Pons (tissue), 1 donor: ENCODE measurements around the gene SORCS3.

Source experiments
- DNase-seq: peaks from one replicate; pipeline ENCODE4 v3.0.0-alpha.2; 2016; ENCODE audit warnings: low spot score

The SORCS3 gene

DNA sequence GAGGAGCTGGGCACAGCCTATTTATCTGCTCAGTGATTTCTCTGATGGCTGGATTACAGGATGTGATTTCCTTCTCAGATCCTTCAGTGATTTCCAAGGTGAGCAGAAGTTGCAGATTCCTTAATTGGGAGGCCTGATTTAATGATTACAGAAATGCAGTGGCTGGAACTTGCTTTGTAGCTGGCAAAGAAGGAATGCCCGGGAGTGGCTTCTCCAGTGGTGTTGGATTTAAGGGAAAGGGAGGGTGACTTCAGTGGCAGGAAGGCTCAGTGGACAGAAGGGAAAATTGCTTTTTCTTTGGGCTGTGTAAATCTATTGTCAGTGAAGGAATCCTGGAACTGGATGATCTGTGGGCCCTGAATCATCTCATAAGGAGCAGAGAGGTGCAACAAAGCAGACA, 5.1 kb downstream of the SORCS3 start:
- no peak for DNase-seq

DNA sequence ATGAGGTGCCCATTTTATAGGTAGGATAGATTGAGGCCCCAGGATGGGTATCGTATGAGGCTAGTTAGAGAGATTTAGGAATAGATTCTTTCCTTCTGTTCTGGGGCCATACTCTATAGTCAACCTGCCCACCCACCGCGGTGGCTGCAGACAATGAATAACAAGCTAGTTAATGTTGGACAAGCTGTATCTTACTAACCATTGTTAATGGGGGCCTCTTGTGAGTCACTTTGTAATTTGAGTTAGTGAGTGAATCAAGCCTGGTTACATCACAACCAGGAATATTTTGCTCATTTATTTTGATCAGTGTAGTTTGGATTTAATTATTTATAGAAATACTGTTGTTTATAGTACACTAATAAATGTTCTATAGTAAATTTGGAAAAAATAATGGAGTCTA, 7.3 kb downstream of the SORCS3 start:
- DNase-seq, result no peak

DNA sequence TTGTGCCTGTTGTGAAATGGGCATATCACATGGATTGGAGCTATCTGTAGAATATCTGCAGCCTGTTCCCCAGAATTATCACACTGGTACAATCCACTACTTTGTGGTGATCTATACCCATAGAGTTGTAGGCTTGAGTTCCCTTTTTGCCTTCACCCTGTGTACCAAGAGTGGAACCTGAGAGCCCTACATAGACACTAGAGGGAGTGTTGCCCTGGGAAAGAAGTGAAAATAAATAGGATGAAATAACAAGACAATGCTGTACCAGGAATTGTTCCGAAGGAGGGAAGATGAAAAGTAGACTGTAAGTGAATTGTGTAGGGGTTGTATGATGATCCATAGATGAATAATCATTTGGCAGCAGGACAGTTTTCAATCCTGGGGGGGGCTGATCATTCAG, 9.0 kb downstream of the SORCS3 start:
- peak; percentile 74 for DNase-seq

DNA sequence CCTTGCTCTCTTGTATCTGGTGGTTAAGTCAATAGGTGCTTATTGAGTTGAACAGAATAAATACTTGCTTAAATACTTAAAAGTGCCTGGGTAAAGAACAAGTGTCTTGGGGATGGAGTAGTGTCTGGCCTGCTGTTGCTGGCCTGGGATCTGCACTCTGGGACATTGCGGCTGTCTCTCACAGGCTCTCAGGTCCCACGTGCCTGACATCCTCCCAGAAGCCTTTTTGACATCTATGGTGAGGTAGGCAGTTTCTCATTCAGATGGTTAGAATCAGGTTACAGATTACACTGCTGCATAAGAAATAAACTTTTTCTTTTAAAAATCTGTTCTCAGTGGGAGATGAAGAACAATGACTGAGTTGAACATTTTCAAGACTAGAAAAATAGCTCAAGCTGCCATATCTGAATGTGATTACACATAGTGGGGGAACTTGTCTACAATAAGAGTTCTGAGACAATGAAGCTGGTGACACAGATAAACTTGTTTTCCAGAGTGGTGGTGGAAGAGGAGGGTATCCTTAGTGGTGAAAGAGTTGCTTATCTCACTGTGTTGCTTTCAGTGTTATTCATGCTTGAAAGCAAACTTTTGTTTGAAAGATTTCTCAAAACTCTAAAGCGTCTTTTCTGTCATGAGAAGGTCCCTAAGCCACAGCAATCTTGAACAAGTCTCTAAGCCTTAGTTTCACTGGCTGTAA, 9.7 kb downstream of the SORCS3 start:
- no peak for DNase-seq

DNA sequence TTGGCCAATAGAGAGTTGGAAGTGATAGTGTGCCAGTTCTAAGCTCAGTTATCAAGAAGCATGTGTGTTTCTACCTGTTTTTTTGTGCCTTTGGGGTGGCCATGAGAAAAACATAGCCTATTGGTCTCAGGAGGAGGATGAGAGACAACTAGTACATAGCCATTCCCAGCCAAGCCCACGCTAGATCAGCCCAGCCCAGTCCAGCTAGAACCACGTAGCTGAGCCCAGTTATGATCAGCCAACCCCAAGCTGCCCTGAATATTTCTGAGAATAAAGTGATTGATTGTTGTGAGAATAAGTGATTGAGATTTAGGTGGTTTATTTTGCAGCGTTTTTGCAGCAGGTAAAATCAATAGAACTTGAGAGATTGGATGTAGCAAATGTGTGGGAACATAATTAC, 15.9 kb downstream of the SORCS3 start:
- no peak for DNase-seq

DNA sequence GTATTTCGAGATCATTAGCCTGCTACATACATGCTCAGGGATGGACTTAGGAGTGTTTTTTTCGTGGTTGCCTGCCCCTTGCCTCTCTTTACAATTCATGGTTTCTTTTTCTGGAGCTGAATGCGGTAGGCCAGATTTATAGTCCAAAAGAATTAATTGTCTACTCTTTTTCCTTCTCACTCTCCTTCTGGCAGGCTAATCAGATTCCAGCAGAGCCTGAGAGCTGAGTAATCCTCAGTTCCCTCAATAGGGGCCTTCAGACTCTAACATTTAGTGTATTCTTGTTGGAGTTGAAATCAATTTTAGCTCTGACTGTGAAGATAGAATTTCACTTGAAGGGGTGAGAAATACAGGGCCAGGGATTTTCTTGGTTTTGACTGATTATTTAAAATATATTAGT, 16.4 kb downstream of the SORCS3 start:
- DNase-seq, result peak; percentile 36

DNA sequence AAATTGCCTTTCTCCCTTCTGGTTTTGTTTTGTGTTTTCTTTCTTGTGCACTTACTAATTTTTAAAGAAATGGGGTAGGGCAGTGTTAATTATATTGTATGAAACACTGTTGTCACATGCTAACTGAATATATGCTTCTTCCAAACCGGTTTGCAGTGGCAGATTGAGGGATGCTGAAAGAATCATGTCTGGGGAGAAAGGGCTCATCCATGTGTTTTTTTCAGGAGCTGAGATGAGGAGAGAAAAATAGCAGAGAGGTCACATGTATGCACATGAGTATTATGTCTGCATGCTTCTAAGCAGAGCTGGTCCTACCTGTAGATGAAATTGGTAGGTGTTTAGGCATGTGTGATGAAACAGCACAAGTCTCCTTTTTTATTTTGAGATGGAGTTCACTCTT, 17.0 kb downstream of the SORCS3 start:
- no peak for DNase-seq

DNA sequence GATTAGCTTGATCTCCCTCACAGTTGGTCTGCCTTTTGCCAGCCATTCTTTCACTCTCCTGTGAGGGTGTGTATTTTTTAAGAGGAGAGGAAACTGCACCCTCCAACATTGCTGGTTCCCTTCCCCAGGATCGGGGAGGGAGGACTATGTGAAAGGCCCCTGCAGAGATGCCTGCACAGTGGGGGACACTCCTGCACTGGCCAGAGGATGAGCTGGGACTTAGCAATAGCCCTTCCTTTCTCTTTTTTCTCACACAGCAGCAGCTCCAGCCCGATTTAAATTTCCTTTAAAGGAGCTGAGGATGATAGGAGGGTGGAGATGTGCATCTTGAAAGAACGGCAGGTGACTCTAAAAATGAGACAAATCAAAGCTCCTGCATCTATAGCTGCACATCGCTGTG, 18.7 kb downstream of the SORCS3 start:
- DNase-seq, result no peak

DNA sequence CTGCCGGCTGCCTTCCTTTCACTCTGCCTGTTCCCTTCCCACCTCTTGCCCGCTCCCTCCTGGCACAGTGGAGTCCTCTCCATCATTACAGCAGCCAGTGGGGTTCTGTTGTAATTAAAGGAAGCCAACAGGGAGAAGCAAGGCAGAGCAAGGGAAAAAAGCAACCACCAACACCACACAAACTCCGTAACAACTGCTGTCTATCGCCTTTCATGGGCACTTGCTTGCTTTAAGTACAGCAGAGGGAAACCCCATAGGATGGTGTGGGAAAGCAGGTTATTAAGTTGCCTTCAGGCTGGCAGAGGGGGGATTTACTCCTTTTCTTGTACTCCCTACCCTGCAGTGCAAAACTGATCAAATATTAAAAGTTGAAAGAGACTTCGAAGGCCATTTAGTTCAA, 22.0 kb downstream of the SORCS3 start:
- DNase-seq, result no peak

DNA sequence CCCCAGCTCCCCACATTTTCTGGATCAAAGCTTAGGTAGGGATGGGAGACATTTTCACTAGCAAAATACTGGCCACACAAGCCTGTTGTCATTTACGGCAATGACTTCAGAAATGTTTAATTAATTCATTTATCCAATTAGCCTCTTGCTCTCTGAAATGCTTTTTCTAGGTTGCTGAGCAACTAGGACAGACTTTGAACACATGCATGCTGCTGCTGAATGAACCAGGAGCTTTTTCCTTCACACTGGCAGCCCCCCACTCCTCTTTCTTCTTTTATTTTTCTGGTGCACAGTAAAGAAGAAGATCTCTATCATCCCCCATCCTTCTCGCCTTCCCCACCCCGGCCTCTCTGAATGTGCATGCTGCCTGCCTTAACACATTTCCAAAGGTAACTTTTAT, 22.5 kb downstream of the SORCS3 start:
- no peak for DNase-seq

DNA sequence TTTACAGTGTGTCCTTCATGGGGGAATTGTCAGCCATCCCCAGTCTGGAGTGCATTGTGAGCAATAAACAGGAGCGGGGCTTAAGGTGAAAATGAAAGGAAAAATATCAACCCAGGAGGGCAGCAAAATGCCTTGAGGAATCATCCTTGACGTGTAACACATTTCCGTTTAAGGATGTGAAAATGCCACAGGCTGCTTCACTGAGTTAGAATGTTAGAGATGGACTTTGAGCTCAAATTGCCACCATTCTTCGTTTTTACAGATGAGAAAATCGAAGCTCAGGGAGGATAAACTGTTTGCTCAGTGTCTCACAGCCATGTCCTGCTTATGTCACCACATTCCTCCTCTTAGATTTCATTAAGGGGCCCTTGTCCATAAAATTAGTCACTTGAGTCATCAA, 23.1 kb downstream of the SORCS3 start:
- DNase-seq, result no peak

DNA sequence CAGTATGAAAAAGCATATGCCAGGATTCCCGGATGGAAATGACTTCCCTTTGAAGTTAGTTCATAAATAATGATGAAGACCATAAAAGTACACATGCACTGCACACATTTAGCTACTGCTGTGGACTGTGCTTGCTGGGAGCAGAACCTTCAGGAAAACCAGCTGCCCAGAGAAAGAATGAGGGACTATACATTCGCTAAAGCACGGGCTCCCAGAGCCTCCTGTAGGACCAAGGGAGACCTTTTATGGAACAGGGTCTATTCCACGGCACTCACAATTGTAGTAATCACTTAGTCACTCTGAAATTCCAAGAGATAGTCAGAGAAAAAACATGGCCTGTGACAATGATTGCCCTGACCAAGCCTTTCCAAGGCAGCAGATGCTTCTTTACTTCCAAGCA, 24.1 kb downstream of the SORCS3 start:
- no peak for DNase-seq

DNA sequence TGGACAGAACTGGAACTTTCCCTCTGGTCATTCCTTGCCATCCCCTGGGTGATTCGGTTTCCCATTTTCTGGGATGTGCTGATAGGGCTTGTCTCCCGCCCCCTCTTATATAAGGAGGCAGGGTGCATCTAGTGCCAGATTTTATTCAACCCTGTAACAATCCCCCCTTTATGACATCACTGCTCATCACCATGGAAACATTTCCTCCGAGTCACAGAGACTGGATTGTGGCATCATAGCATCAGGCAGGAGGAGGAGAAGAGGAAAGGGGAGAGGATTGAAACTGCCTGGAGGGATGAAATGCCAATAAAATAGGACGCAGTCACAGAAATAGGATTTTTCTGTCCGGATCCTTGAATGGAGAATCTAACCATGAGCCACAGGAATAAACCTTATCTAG, 25.0 kb downstream of the SORCS3 start:
- DNase-seq, result peak; percentile 71

DNA sequence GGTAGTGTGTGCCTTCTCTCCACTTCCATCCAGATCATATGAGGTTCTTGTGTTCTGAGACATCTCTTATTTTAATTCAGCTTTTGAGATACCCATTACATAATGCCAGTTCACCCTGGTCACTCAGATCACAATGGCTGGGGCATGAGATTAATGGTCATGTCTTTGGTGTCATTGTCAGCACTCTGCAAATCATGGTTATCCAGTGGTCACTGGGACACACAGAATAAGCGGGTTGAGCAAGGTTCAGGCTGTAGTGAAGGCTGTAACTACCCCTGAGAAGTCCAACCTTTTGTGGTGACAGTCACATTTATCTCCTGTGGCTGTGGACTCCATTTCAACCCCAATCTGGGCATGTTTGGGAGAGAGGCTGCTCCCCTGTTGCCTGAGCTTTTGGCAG, 35.8 kb downstream of the SORCS3 start:
- DNase-seq, result no peak

DNA sequence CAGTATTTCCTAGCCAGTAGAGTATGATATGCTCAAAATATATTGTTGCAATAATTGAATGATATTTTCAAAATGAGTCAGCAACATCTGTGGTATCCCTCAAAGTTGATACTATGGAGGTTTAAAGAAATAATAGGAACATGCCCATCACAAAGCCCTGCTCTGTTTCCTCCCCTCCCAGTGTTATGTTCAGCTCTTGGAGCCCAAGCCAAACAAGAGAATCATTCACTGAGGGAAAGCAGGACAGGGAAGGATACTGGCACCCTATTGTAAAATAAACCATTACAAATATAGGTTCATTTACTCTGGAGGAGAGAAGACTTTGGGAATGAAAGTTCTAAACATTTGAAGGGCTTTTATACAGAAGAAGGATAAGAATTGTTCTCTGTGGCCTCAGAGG, 37.6 kb downstream of the SORCS3 start:
- peak; percentile 73 for DNase-seq

DNA sequence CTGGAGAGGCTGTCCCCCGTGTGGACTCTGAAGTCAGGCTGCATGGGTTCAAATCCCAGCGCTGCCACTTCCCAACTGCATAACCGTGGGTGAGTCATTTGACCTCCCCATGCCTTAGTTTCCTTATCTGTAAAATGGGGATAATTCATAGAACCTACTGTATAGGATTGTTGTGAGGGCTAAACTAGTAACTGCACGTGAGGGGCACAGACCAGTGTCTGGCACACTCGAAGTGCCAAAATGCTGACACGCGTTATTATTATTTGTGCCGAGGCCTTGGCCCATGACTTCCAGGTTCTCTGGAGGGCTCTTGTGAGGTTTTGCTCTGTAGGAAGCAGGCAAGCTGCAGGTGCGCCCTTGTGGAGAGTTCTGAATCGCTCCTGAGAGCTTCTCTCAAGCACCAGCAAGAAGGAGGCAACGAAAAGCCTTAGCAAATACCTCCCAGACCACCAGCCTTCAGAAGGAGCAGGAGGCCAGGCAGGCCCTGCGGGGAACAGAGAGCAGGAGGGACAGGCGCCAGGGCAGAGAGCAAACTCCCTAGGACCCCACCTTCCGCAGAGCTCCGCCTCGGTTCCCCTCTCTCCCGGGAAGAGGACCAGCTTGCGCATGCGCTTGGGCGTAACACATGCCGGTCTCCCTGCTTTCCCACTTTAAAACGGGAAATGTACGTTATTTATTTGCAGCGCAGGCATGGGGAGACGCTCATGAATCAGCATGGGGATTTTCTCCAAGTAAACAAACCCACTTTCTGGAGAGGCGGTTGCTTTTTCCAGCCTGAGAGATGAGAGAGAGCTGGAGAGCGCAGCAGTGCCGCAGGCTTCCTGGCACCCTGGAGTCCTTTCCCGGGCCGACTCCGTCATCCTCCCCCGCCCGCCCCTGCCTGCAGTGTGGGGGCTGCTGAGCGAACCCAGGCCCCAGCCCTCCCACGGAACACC, 39.6 kb downstream of the SORCS3 start:
- DNase-seq, result peak; percentile 50

DNA sequence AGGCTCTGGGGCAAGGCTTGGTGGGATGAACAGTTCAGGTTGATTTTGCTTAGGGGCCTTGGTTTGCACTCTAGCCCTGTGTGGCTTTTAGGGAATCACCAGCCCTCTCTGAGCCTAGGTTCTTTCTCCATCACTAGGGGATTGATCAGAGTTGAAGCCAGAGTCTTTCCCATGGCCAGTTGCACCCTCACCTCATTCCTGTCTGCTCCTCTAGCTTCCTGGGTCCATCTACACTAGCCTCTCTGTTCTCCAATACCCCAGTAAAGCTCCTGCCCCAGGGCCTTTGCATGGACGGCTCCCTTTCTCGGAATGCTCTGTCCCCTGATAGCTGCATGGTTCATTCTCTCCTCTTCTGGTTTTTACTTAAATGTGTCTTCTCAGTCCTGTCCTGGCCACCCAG, 40.4 kb downstream of the SORCS3 start:
- DNase-seq, result no peak

DNA sequence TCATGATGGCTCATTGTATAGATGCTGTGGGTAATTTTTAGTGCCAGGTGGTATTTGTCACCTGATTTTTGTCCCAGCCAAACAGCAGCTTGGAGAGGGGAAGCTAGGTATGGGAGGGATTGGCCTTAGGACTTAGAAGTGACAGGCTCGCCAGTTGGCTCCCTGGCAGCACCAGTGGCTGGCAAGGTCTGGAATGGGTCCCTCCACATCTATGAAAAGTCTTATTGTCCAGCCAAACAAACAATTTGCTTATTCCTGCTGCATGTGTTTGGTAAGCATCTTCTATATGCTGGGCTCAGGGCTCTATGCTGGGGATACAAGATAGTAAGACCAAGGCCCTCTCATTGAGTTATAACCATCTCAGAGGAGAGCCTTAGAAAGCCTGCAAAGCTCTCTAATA, 42.5 kb downstream of the SORCS3 start:
- DNase-seq, result peak; percentile 90

DNA sequence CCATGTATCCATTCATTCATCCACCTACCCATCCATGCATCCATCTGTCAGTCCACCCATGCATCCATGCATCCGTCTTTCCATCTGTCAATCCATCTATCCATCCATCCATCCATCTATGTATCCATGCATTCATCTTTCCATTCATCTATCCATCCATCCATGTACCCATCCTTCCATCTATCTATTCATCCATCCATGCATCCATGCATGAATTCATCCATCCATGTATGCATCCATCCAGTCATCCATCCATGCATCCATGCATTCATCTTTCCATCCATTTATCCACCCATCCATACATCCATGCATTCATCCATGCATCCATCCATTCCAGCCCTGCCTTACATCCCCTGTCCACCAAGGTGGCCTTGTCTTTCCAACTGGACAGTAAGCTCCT, 45.7 kb downstream of the SORCS3 start:
- DNase-seq, result no peak

DNA sequence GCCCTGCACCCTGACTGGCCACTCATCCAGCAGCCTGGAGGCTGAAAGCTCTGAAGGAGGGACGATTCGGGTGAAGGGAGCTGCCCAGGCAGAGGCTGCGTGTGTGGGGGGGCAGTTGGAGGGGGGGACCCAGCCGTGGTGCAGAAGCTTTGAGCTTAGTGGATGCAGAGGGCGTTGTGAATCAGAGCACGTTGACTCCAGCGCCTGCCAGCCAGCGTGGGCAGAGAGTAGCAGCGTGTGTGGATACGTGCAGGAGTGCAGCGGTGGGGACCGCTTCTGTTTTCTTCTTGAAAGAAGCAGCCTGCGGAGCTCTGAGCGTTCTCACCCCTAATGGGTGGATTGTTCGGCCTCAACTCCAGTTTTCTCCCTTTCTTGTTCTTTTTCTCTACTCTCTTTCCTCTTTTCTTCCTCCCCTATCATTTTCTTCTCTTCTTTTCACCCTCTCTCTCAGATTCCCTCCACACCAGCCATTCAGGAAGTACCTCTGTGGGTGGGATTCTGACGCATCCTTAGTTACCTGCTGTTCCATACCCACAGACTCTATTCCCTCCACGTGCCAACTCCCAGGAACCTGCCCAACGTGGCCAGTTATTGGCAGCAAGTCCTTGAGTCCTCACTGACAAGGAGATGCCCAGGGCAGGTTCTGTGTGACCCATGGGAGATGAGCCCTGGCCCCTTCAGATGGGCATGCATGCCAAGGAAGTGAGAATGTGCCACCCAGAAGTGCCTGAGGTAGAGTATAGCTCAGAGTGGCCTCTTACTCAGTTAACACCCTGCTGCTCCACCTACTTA, 47.4 kb downstream of the SORCS3 start:
- peak; percentile 61 for DNase-seq

DNA sequence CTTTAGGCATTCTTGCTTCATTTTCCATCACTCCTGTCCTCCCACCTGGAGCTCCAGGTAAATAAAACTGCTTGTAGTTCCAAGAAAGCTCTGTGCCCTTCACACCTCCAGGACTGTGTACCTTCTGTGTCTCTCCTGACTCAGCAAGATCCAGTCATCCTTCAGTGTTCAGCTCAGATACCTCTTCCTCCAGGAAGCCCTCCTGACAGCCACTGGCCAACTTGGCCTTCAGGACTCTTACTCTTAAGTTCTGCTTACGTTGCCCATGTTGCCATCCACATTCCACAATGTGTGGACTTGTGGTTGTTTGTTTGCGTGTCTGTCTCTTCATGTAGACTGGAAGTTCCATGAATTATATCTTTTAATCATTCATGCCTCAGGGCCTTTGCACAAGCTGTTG, 48.0 kb downstream of the SORCS3 start:
- no peak for DNase-seq

DNA sequence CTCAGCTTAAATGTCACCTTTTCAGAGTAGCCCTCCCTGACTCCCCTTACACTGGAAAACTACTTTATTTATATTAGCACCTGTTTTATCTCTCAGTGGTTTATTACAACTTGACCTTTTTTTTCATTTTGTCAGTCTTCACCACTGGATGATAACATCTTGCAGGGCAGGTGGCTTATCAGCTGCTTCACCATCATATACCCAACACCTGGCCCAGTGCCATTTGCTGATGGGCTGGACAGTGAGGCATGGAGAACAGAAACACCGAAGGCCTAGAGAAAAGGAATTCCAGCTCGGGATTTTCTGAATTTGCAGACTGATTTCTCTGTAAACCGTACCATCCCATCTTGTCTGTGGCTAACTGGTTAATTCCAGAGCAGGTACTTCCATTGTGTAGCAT, 48.5 kb downstream of the SORCS3 start:
- no peak for DNase-seq

DNA sequence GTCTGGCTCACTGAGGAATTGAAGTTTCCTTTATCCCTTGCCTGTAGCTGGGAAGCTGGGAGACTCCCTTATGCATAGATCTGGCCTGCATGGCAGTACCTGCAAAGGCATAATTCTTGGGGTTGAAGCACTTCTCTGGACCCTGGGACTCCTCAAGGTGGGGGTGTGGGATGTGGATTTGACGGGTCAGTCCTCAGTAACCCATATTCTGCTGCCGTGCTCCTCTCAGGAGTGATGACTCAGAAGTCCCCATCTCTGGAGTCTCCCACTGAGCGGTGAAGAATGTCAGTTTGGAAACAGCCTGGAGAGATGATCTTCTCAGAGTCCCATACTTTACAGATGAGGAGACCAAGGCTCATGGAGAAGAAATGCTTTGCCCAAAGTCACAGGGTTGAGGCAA, 49.0 kb downstream of the SORCS3 start:
- DNase-seq, result no peak
